Stimulated activated CD8-positive, alpha-beta memory T cell treated with anti-CD3 and anti-CD28 coated beads, Interleukin-12 subunit alpha, Interleukin-12 subunit beta, amount 100 ng/mL, for 24 hours (primary cell): ENCODE results near the gene HDDC3.

ENCODE experiments used
- DNase-seq: peaks from one replicate; pipeline ENCODE4 v3.0.0-alpha.2; 2020; ENCODE audit errors: extremely low read depth

HDDC3 gene

DNA sequence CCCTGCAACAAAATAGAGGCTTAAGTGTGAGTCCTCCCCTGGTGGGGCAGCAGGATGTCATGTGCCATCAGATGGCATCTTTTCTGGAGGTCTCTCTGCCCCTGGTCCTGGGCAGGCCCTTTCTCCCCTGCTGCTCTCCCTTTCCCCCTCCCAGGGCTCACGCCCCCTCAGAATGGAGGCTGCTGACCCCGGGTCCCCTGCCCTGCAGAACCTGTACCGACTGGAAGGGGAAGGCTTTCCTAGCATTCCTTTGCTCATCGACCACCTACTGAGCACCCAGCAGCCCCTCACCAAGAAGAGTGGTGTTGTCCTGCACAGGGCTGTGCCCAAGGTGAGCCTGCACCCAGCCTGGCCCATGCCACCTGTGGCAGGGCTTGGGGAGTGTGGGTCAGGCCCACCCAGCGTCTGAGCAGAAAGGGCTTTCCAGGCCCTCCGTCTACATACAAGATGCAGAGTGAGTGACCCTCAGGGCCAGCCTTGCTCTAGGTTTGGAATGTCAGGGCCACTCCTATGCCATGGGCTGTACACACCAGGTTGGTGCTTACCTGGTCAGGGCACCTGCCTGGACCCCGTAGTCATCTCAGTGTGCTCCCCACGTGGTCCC, 40.9 kb downstream of the HDDC3 start:
- DNase-seq: no peak

DNA sequence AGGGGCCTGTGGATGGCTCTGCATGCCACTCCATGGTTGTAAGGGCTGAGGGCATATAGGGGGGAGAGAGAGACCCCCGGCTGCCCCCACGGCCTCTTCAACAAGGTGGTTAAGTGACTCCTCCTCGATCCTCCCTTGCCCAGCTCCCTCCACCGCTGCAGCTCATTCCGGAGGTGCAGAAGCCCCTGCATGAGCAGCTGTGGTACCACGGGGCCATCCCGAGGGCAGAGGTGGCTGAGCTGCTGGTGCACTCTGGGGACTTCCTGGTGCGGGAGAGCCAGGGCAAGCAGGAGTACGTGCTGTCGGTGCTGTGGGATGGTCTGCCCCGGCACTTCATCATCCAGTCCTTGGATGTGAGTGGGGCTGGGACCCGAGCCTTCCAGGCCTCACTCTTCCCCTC, 41.5 kb downstream of the HDDC3 start:
- no peak for DNase-seq

DNA sequence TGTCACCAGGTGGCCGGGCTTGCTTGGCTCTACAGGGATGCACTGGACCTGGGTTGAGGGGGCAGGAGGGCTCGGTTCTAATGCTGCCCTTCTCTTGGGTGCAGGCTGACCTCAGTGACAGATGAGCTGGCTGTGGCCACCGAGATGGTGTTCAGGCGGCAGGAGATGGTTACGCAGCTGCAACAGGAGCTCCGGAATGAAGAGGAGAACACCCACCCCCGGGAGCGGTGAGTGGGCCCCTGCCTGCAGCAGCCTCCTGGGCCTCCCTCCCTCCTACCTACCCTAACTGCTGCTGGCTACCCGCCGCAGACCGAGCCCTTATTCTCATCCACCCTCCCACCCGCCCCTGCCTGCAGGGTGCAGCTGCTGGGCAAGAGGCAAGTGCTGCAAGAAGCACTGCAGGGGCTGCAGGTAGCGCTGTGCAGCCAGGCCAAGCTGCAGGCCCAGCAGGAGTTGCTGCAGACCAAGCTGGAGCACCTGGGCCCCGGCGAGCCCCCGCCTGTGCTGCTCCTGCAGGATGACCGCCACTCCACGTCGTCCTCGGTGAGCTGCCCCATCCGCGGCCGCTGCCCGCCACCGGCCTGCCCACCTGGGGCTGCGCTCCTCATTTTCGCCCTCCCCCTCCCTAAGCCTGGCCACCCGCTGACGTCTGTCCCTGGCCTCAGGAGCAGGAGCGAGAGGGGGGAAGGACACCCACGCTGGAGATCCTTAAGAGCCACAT, 42.5 kb downstream of the HDDC3 start:
- DNase-seq: no peak

DNA sequence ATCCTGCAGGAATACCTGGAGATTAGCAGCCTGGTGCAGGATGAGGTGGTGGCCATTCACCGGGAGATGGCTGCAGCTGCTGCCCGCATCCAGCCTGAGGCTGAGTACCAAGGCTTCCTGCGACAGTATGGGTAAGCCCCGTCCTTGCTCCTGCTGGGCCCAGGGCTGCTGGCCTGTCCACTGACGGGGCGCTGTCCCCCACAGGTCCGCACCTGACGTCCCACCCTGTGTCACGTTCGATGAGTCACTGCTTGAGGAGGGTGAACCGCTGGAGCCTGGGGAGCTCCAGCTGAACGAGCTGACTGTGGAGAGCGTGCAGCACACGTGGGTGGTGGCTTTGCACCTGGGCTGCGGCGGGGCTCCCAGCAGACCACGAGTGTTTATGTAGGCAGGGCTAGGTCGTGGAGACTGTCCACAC, 43.0 kb downstream of the HDDC3 start:
- no peak for DNase-seq

DNA sequence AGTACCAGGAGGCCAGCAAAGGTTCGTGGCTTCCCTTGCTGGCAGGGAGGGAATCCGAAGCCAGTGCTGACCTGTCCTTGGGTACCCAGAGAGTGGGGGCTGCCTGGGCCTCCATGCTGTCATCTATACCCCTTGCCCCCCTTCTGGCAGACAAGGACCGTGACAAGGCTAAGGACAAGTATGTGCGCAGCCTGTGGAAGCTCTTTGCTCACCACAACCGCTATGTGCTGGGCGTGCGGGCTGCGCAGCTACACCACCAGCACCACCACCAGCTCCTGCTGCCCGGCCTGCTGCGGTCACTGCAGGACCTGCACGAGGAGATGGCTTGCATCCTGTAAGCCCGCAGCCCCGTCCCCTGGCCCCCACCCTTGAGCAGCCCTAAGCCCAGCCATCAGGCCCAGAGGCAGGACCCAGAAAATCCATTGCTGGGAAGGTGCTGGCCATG, 45.3 kb downstream of the HDDC3 start:
- DNase-seq: no peak

DNA sequence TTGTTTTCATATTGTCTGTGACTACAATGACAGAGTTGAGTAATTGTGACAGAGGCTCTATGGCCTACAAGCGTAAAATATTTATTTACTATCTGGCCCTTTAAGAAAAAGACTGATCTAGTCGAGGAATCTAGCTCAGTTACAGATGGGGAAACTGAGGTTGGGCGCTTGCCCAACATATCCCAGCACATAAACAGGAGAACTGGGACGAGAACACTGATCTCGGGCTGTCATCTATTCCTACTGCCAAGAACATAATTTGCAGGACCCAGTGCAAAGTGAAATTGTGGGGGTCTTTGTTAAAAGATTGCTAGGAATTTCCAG, 46.1 kb downstream of the HDDC3 start:
- DNase-seq: no peak

DNA sequence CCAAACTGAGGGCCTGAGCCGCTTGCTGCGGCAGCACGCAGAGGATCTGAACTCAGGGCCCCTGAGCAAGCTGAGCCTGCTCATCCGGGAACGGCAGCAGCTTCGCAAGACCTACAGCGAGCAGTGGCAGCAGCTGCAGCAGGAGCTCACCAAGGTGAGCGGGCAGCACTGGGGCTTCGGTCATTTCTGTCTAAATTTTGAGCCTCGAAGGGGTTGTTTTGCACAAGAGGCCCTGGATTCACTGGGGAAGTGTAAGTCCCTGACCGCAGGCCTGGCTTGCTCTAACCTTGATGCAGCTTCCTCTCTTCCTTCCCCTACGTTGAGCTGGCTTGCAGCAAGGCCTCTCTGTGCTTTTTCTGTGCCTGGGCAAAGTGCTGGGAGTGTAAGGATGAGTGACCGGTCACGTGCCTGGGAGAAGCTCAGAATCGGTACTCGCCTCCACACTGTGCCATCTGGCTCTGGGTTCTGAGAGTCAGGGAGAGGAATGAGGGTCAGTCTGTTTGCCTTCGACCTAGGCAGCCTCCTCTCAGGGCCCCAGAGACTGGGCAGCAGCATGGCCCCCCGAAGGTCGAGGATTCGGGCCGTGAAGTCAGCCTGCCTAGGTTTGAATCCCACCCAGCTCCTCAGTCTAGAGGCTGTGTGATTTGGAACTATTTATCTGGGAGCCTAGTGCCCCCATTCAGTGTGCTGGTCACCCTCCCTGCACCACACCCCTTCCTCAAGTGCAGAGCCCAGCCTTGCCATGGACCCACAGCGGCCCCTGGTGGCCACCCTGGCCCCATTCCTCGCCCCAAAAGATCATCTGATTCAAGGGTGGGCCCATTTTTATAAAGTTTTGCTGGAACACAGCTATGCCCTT, 46.7 kb downstream of the HDDC3 start:
- DNase-seq: no peak

DNA sequence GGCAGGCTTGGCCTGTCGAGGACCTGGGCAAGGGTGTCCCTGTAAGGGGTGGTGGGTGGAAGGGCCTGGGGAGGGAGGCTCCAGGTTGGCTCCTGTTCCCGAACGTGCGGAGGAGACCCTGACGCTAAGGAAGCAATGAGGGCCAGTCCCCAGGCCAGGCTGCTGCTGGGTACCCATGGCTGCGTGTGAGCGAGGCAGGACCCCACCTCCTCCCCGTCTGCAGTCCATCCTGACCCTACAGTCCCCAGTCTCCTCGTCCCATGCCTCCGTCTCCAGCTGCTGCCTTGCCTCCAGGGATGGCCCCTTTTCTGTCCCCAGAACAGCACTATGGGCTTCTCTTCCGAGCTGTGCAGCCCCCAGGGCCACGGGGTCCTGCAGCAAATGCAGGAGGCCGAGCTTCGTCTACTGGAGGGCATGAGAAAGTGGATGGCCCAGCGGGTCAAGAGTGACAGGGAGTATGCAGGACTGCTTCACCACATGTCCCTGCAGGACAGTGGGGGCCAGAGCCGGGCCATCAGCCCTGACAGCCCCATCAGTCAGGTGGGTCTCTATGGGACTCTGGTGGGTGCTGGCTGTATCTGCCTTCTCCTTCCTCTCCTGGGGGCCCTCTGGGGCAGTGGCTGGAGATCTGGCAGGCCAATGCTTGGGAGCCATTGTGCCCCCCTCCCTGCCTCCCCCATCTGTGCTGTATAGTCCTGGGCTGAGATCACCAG, 47.5 kb downstream of the HDDC3 start:
- no peak for DNase-seq

DNA sequence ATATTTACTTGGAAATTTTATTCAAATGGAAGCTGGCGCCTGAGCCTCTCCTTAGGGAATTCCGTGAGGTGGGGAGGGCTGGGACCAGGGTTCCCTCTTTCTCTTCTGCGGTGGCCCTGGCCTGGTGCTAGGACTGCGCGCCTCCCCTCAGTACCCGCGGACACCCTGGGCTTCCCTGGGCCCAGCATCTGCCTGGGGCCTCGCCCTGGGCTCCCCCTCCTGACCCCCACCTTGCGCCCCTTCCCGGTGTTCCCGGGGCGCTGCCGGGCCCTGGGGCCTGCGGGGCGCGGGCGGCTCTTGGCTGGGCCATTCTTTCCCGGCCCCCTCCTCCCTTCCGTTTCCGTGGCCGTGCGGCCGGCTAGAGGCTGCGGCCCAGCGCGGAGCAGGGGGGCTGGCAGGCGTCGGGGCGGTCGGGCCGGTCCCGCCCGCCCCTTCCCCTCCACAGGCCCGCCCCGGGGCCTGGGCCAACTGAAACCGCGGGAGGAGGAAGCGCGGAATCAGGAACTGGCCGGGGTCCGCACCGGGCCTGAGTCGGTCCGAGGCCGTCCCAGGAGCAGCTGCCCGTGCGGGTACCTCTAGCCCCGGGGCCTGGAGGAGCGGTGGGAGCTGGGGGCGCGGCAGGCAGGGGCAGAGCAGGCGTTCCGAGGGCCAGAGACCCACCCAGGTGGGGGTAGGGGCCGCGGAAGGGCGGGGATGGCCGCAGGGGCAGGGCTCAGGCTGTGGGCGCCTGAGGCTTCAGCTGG, 48.2 kb downstream of the HDDC3 start, which contains the start of gene FES:
Gene FES, plus strand, starts transcription at position 529 of the 743 bp plus-strand sequence. CDS start 542 bp downstream, outside the sequence.
- DNase-seq: no peak

DNA sequence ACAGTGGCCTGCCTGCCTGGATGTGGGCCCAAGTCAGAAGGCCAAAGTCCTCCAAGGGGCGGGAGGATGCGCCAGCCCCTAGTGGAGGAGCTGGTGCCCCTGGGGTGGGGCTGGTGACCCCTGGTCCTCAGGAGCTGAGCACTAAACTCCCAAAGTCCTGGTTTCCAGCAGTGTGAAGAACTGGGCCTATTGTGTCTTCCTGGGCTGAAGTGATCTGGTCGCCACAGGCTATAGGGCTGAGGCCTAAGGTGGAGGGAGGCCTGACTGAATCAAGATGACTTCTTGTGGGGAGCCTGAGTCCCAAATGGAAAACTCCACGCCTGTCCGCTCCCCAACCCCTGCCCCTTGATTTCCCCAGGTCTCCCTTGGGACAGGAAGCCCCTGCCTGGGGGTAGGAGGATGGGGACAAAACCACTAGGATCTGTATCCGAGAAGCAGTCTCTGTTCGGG, 48.8 kb downstream of the HDDC3 start:
- DNase-seq: no peak

DNA sequence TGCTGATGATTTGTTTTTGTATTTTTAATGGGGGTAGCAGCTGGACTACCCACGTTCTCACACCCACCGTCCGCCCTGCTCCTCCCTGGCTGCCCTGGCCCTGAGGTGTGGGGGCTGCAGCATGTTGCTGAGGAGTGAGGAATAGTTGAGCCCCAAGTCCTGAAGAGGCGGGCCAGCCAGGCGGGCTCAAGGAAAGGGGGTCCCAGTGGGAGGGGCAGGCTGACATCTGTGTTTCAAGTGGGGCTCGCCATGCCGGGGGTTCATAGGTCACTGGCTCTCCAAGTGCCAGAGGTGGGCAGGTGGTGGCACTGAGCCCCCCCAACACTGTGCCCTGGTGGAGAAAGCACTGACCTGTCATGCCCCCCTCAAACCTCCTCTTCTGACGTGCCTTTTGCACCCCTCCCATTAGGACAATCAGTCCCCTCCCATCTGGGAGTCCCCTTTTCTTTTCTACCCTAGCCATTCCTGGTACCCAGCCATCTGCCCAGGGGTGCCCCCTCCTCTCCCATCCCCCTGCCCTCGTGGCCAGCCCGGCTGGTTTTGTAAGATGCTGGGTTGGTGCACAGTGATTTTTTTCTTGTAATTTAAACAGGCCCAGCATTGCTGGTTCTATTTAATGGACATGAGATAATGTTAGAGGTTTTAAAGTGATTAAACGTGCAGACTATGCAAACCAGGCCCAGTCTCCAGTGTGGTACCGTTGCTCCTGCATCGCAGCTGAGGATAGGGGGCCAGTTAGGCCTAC, 49.4 kb downstream of the HDDC3 start:
- no peak for DNase-seq

DNA sequence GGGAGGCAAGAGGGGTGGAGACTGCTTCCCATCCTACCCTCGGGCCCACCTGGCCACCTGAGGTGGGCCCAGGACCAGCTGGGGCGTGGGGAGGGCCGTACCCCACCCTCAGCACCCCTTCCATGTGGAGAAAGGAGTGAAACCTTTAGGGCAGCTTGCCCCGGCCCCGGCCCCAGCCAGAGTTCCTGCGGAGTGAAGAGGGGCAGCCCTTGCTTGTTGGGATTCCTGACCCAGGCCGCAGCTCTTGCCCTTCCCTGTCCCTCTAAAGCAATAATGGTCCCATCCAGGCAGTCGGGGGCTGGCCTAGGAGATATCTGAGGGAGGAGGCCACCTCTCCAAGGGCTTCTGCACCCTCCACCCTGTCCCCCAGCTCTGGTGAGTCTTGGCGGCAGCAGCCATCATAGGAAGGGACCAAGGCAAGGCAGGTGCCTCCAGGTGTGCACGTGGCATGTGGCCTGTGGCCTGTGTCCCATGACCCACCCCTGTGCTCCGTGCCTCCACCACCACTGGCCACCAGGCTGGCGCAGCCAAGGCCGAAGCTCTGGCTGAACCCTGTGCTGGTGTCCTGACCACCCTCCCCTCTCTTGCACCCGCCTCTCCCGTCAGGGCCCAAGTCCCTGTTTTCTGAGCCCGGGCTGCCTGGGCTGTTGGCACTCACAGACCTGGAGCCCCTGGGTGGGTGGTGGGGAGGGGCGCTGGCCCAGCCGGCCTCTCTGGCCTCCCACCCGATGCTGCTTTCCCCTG, 50.2 kb downstream of the HDDC3 start:
- no peak for DNase-seq

DNA sequence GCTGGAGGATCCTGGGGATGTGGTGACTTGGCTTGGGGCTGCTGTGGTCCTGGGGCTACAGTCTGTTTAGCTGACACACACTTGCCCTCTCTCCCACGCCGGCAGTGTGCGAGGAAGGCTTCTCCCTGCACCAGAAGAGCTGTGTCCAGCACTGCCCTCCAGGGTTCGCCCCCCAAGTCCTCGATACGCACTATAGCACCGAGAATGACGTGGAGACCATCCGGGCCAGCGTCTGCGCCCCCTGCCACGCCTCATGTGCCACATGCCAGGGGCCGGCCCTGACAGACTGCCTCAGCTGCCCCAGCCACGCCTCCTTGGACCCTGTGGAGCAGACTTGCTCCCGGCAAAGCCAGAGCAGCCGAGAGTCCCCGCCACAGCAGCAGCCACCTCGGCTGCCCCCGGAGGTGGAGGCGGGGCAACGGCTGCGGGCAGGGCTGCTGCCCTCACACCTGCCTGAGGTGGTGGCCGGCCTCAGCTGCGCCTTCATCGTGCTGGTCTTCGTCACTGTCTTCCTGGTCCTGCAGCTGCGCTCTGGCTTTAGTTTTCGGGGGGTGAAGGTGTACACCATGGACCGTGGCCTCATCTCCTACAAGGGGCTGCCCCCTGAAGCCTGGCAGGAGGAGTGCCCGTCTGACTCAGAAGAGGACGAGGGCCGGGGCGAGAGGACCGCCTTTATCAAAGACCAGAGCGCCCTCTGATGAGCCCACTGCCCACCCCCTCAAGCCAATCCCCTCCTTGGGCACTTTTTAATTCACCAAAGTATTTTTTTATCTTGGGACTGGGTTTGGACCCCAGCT, 51.0 kb downstream of the HDDC3 start:
- no peak for DNase-seq

DNA sequence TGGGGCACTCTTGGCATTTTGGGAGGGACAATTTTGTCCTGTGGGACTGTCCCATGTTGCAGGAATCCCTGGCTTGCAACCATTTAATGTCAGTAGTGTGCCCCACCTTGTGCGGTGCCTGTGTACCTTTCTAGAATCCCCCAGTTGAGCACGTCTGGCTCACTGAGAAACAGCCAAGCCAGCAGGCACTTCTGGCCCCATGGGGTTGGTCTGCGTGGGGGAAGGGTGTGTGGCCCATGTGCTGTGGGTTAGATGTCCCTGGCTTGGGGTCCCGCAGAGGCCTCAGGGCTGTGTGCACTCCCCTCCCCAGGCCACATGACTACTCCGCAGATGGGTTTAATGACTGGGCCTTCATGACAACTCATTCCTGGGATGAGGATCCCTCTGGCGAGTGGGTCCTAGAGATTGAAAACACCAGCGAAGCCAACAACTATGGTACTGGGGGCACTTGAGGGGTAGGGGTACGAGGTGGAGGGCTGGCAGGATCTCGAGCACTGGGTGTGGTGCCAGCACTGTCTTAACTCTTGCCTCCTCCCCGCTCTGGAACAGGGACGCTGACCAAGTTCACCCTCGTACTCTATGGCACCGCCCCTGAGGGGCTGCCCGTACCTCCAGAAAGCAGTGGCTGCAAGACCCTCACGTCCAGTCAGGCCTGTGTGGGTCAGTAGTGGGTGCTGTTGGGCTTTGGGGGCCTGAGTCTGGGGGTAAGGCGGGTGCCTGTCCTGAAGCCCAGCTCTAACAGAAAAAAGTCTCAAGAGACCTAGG, 51.8 kb downstream of the HDDC3 start:
- DNase-seq: no peak
